Tongue (tissue), 2 donors: ENCODE measurements around the gene GSG1. TPM values are rescaled to one million over a fixed set of nuclear protein-coding genes. Genes with fewer than 3 reads are reported as not detected.

Source experiments
- DNase-seq: peaks from one replicate; pipeline ENCODE4 v3.0.0-alpha.2; 2015
- total RNA-seq: library from RNA; depleted of rRNA; stranded (reverse); fragments of >200 nt; gene quantifications from one replicate; pipeline ENCODE4 v1.2.3, GENCODE V29; 2014

Gene GSG1
- 1.4 TPM for total RNA-seq

GRCh38 chr12:13103391-13104033 lies at the start of gene GSG1:
Gene GSG1, minus strand, starts transcription at chr12:13103667. Its CDS starts 155 bp downstream, at chr12:13103512.
- no peak for DNase-seq

- DNase-seq: no peak
Measured at GRCh38 chr12:13153180-13153579, 49.7 kb upstream of the GSG1 start.

- no peak for DNase-seq
Measured at GRCh38 chr12:13152756-13153155, 49.3 kb upstream of the GSG1 start.

GRCh38 chr12:13152281-13152680 lies 48.8 kb upstream of the GSG1 start:
- DNase-seq: no peak

- peak; percentile 24 for DNase-seq
Measured at GRCh38 chr12:13149411-13149810, 45.9 kb upstream of the GSG1 start.

- peak; percentile 16 for DNase-seq
Measured at GRCh38 chr12:13148485-13148847, 45.0 kb upstream of the GSG1 start.

GRCh38 chr12:13147688-13148484 lies 44.4 kb upstream of the GSG1 start:
- no peak for DNase-seq

GRCh38 chr12:13146336-13146938 lies 43.0 kb upstream of the GSG1 start:
- DNase-seq: no peak

GRCh38 chr12:13144266-13144828 lies 40.9 kb upstream of the GSG1 start:
- DNase-seq: no peak

GRCh38 chr12:13142747-13143146 lies 39.3 kb upstream of the GSG1 start:
- DNase-seq: no peak

- no peak for DNase-seq
Measured at GRCh38 chr12:13141686-13142085, 38.2 kb upstream of the GSG1 start.

- peak; percentile 62 for DNase-seq
Measured at GRCh38 chr12:13135371-13136178, 32.1 kb upstream of the GSG1 start.

- no peak for DNase-seq
Measured at GRCh38 chr12:13133886-13134285, 30.4 kb upstream of the GSG1 start.

GRCh38 chr12:13130981-13131380 lies 27.5 kb upstream of the GSG1 start:
- DNase-seq: no peak

GRCh38 chr12:13128291-13128965 lies 25.0 kb upstream of the GSG1 start:
- DNase-seq: no peak

- no peak for DNase-seq
Measured at GRCh38 chr12:13127444-13127843, 24.0 kb upstream of the GSG1 start.

- DNase-seq: no peak
Measured at GRCh38 chr12:13126494-13126893, 23.0 kb upstream of the GSG1 start.

- no peak for DNase-seq
Measured at GRCh38 chr12:13125996-13126395, 22.5 kb upstream of the GSG1 start.

- DNase-seq: no peak
Measured at GRCh38 chr12:13124656-13125505, 21.4 kb upstream of the GSG1 start.

GRCh38 chr12:13121568-13121967 lies 18.1 kb upstream of the GSG1 start:
- no peak for DNase-seq

- no peak for DNase-seq
Measured at GRCh38 chr12:13120413-13120812, 16.9 kb upstream of the GSG1 start.
